ENCODE results near the gene TNFAIP8.

Gene TNFAIP8

DNA sequence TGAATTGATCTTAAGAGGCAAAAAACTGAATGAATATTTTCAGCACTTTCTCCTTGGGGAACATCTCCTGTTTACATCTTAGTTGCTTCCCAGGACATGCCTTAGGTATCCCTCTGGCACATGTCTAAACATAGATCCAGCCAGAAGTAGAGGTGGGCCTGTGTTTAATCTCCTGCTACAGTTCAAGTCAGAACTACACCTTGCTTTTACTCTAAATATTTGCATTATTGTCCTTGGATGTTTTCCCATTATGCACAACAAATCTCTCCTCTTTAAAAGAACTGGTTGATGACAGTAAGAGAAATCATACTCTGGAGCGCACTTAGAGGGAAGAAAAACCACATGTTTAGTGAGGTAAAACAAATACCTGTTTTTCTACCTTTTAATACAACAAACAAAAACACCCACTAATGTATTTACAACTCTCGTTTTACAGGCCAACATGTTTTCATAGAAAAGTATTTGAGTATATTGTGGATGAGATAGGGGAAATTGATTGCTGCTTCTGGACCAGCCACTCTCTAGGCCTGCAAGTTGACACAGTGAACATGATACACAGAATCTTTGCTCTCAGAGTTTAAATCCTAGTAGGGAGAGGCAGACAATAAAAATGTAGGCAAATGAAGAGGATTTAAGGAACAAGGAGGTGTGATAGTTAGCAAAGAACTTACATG is 32.3 kb downstream of the TNFAIP8 start:
- no peak overlapping the region for H3K4me3 ChIP-seq (replicated peaks; ENCODE audit: low read depth, low read length)
- DNase-seq (ENCODE audit: low read depth) = no peak
- TF ChIP-seq, protein P1, sequence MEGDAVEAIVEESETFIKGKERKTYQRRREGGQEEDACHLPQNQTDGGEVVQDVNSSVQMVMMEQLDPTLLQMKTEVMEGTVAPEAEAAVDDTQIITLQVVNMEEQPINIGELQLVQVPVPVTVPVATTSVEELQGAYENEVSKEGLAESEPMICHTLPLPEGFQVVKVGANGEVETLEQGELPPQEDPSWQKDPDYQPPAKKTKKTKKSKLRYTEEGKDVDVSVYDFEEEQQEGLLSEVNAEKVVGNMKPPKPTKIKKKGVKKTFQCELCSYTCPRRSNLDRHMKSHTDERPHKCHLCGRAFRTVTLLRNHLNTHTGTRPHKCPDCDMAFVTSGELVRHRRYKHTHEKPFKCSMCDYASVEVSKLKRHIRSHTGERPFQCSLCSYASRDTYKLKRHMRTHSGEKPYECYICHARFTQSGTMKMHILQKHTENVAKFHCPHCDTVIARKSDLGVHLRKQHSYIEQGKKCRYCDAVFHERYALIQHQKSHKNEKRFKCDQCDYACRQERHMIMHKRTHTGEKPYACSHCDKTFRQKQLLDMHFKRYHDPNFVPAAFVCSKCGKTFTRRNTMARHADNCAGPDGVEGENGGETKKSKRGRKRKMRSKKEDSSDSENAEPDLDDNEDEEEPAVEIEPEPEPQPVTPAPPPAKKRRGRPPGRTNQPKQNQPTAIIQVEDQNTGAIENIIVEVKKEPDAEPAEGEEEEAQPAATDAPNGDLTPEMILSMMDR (IDR thresholded peaks at IDR 0.05; ENCODE audit: low read length, missing control alignments) = no peak

DNA sequence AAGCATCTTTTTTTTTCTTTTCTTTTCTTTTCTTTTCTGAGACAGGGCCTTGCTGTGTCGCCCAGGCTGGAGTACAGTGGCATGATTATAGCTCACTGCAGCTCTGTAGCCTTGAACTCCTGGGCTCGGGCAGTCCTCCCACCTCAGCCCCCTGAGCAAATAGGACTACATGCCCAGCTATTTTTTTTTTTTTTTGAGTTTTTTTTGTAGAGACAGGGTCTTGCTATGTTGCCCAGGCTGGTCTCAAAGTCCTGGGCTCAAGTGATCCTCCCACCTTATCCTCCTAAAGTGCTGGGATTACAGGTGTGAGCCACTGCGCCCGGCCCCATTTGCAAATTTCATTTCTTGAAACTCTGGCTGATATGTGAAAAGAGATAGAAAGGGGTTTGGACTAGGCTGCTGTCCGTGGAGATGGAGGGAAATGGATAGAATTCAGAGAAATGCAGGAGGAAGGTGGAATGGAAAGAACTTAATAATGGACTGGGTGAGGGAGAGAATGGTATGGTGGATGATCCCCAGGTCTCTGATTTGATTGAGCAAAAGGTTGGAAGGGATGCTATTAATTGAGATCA is 32.9 kb downstream of the TNFAIP8 start:
- no peak for DNase-seq (ENCODE audit: low read depth)
- H3K4me3 ChIP-seq (replicated peaks; ENCODE audit: low read depth, low read length) = no peak overlapping the region
- TF ChIP-seq, protein P1 (IDR thresholded peaks at IDR 0.05; ENCODE audit: low read length, missing control alignments) = no peak

DNA sequence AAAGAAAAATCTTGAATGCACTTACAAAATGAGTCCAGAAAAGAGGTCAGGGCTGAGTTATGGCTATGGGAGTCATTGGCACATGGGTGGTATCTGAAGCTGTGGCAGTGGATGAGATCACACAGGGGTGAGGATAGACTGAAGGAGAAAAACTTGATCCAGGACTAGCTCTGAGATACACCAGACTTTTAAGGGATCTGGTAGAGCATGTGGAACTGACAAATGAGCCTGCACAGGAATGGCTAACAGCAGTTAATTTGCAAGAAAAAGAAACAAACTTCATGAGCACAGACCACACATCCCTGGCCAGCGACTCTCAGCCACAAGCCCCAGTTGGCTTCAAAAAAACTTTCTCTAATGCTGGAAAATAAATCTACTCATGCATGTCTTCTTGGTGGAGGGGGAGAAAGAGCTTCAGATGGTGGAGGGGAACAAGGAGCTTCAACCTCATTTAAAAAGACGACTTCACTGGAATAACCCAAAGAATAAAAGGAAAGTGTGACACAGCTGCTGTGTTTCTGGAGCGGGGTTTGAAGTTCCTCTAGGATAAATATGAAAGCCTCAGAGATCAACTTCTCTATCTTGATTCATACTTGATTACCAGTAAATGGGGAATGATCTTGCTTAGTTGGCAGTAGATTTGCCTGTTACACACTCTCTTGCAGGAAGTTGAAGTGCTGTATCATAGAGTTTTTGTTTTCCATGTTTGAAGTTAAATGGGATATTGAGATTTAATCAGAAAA is 33.6 kb downstream of the TNFAIP8 start:
- H3K4me3 ChIP-seq (replicated peaks; ENCODE audit: low read depth, low read length) = no peak overlapping the region
- TF ChIP-seq, protein P1 (IDR thresholded peaks at IDR 0.05; ENCODE audit: low read length, missing control alignments) = no peak
- no peak for DNase-seq (ENCODE audit: low read depth)

DNA sequence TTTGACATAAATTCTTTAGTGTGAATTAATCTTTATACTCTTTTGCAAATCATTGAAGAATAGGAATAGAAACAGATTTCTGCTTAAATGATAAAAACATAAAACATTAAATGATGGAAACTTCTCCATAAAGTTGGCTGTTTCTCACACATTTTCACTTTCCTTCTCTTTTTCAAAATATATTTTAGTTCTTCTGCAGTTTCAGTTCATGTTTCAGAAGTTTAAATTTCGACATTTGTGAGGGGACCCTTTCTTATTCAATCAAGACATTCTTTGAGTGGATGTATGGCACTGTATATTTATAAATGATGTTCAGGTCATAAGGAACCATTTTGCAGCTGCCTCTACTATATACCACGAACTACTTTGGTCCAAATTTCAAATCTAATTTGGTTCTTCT is 34.6 kb downstream of the TNFAIP8 start:
- no peak for DNase-seq (ENCODE audit: low read depth)
- TF ChIP-seq, protein P1 (IDR thresholded peaks at IDR 0.05; ENCODE audit: low read length, missing control alignments) = no peak
- no peak overlapping the region for H3K4me3 ChIP-seq (replicated peaks; ENCODE audit: low read depth, low read length)

DNA sequence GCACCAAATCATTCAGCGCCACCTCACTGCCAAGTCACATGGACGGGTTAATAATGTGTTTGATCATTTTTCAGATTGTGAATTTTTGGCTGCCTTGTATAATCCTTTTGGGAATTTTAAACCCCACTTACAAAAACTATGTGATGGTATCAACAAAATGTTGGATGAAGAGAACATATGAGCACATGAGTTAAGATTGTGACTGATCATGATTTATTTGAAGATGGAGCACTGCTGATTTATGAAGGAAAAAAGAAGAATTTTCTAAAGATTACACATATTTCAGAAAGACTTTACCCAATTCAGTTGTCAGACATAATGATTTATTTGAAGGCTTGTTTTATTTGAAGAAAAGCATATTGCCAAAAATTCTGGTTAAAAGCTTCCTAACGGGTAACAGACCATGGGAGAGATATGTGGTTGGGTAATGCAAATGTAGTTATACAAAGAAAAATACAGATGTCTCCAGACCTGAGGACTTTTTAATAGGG is 37.4 kb downstream of the TNFAIP8 start:
- no peak overlapping the region for H3K4me3 ChIP-seq (replicated peaks; ENCODE audit: low read depth, low read length)
- DNase-seq (ENCODE audit: low read depth) = no peak
- TF ChIP-seq, protein P1 (IDR thresholded peaks at IDR 0.05; ENCODE audit: low read length, missing control alignments) = no peak

DNA sequence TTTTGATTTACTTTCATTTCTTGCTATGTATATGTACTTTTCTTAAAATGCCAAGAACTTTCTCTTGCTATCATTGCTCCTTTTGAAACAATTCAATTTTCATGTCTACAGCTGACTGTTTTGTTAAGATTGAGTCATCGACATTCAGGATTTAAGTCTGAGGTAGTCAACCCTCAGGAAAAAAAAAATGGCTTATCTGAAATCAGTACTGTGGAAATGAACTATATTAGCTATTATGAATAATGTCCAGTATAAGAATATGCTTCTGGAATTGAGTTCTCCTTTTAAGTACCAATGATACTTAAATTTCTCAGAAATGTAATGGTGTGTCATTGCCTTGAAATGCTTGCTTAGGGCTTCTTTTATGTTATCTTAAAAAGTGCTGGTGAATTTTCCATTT is 37.9 kb downstream of the TNFAIP8 start:
- H3K4me3 ChIP-seq (replicated peaks; ENCODE audit: low read depth, low read length) = no peak overlapping the region
- TF ChIP-seq, protein P1 (IDR thresholded peaks at IDR 0.05; ENCODE audit: low read length, missing control alignments) = no peak
- DNase-seq (ENCODE audit: low read depth) = peak; percentile 61
